Endothelial cell of umbilical vein (primary cell): Measurements from ENCODE around the gene ATRNL1. TPM values are rescaled to one million over a fixed set of nuclear protein-coding genes. Genes with fewer than 3 reads are reported as not detected.
A peak's percentile ranks its signal among the peaks of the same experiment; 100 is the strongest.

Experiments
- BruUV-seq: library from RNA; stranded (reverse); fragments of 400-500 nt; replicated peaks from 2 replicates; lab custom pipeline; 2021; lab: Mats Ljungman, UMichigan
- CTCF ChIA-PET: fragments of 300-600, 350-600 bp; sonication (Branson Sonifier 250); formaldehyde crosslinking; loops from one replicate; lab custom pipeline; 2021; ENCODE audit warnings: antibody characterized with exemption, inconsistent platforms; lab: Charles Lee
- POLR2A ChIA-PET: fragments of 300-600, 350-600 bp; sonication (Branson Sonifier 250); formaldehyde crosslinking; loops from one replicate; lab custom pipeline; 2021; ENCODE audit warnings: antibody characterized with exemption, inconsistent platforms; lab: Charles Lee
- DNase-seq: peaks from one replicate; pipeline ENCODE4 v3.0.0-alpha.2; 2011; ENCODE audit warnings: low read depth, low spot score
- FAIRE-seq: peaks from 2 replicates; lab custom pipeline; 2011; peaks lifted over from hg19 to GRCh38; lab: Jason Lieb, UNC
- H2AFZ ChIP-seq: 2 replicates; pipeline ENCODE4 v1.6.0; 2012; ENCODE audit warnings: low read depth, low read length, control low read depth, inconsistent platforms
- H3K27ac ChIP-seq: 2 replicates; pipeline ENCODE4 v1.5.1; 2011; ENCODE audit warnings: low read depth, mild to moderate bottlenecking, control low read depth, low read length, moderate library complexity; ENCODE audit not compliant: insufficient read depth
- H3K27me3 ChIP-seq, 2 experiments: 2 replicates each; pipeline versions ENCODE4 v1.6.0 to v1.6.1; 2011; ENCODE audit warnings: low read length in 2 of 2, mixed read lengths in 1 of 2; ENCODE audit not compliant: control insufficient read depth in 2 of 2, insufficient read depth in 2 of 2
- H3K36me3 ChIP-seq, 2 experiments: 2 replicates in 1 of 2; 3 replicates in 1 of 2; pipeline ENCODE4 v1.5.1; 2011; ENCODE audit warnings: low read length in 2 of 2, mild to moderate bottlenecking in 1 of 2, moderate library complexity in 1 of 2; ENCODE audit not compliant: control insufficient read depth in 2 of 2, insufficient read depth in 2 of 2; ENCODE audit errors: extremely low read depth in 1 of 2
- H3K4me1 ChIP-seq: 3 replicates; pipeline ENCODE4 v1.5.1; 2011; ENCODE audit warnings: mild to moderate bottlenecking, low read length; ENCODE audit not compliant: control insufficient read depth, insufficient read depth; ENCODE audit errors: extremely low read depth
- H3K4me2 ChIP-seq: 2 replicates; pipeline ENCODE4 v1.6.1; 2011; ENCODE audit warnings: low read length, control low read depth, mixed read lengths; ENCODE audit not compliant: insufficient read depth
- H3K4me3 ChIP-seq, 3 experiments: fragments of 200-600 bp in 1 of 3; sonication (generic), shearing (Covaris generic) in 1 of 3; replicated peaks in 1 of 3; 2 replicates each; pipeline ENCODE4 v1.5.1; 2011 to 2016; ENCODE audit warnings: control low read depth in 3 of 3, low read length in 3 of 3, mild to moderate bottlenecking in 2 of 3, inconsistent platforms in 1 of 3, low read depth in 1 of 3, moderate library complexity in 1 of 3; ENCODE audit not compliant: insufficient read depth in 1 of 3
- H3K79me2 ChIP-seq: 2 replicates; pipeline ENCODE4 v1.6.0; 2012; ENCODE audit warnings: low read length, inconsistent platforms; ENCODE audit not compliant: control insufficient read depth, insufficient read depth
- H3K9ac ChIP-seq: replicated peaks from 2 replicates; pipeline ENCODE3; 2011; ENCODE audit warnings: low read length, control low read depth; ENCODE audit not compliant: insufficient read depth; ENCODE audit errors: extremely low read depth
- H3K9me1 ChIP-seq: replicated peaks from 3 replicates; pipeline ENCODE4 v1.6.0; 2011; ENCODE audit warnings: mild to moderate bottlenecking, low read length; ENCODE audit not compliant: control insufficient read depth, insufficient read depth; ENCODE audit errors: extremely low read depth
- H3K9me3 ChIP-seq: replicated peaks from 2 replicates; pipeline ENCODE4 v1.5.1; 2012; ENCODE audit warnings: low read length, inconsistent platforms; ENCODE audit not compliant: control insufficient read depth, insufficient read depth
- H4K20me1 ChIP-seq: replicated peaks from 2 replicates; pipeline ENCODE3; 2011; ENCODE audit warnings: mild to moderate bottlenecking, low read length; ENCODE audit not compliant: control insufficient read depth, insufficient read depth; ENCODE audit errors: extremely low read depth
- EZH2 ChIP-seq: IDR thresholded peaks from 2 replicates; pipeline ENCODE4 v1.6.1; 2012; ENCODE audit warnings: borderline replicate concordance, low read depth, mild to moderate bottlenecking, moderate library complexity, low read length, inconsistent platforms; ENCODE audit not compliant: severe bottlenecking
- JUN ChIP-seq: IDR thresholded peaks from 2 replicates; pipeline ENCODE4 v1.6.1; 2011; ENCODE audit warnings: borderline replicate concordance, low read depth; ENCODE audit not compliant: insufficient read length, insufficient read depth
- MAX ChIP-seq: IDR thresholded peaks from 2 replicates; pipeline ENCODE4 v1.6.1; 2011; ENCODE audit not compliant: insufficient read depth, insufficient read length
- MYC ChIP-seq: IDR thresholded peaks from one replicate; pipeline ENCODE4 v1.6.1; 2011; ENCODE audit warnings: mild to moderate bottlenecking, low read depth, low read length
- POLR2A ChIP-seq: IDR thresholded peaks from 2 replicates; pipeline ENCODE4 v1.6.1; 2012; ENCODE audit warnings: low read depth, mild to moderate bottlenecking, control low read depth, low read length
- dilution Hi-C: fragments of 300-500 bp; cut with MboI; formaldehyde crosslinking; loops from one replicate; pipeline ENCODE4 v1.15.0; 2019; ENCODE audit warnings: low sequenced_read_pairs; ENCODE audit not compliant: extremely low pct_ligation_motif_present
- intact Hi-C: fragments of 100-400 bp; cut with micrococcal nuclease; formaldehyde crosslinking; loops from one replicate; pipeline ENCODE4 v1.10.0; 2022
- polyA plus RNA-seq, 4 experiments: library from polyadenylated mRNA; depleted of rRNA in 3 of 4; stranded (reverse) in 3 of 4; unstranded in 1 of 4; fragments of >200 nt; gene quantifications; 2 replicates each; pipeline versions ENCODE4 v1.2.1 to v1.2.3, GENCODE V29; 2011 to 2012; ENCODE audit warnings: missing spikeins in 1 of 4
- total RNA-seq: library from RNA; stranded (reverse); gene quantifications from 2 replicates; pipeline ENCODE4 v1.2.3, GENCODE V29; 2021

ATRNL1 gene
- total and polyA plus RNA-seq, 2 donors (not counting 3 experiments of a cell fraction or from before 2014, with no cell fraction given) = not detected

- Histone ChIP-seq H3K9me1 (no peaks in the 10 kb centered on the region), H3K4me3 (peak overlapping the region in 2 of 3 experiments; percentile 44 to 51), H3K4me1 (peaks cover 4% of the 10 kb centered on the region), H3K9ac (no peak overlapping the region), H3K79me2 (no peaks in the 10 kb centered on the region), H4K20me1 (no peaks in the 10 kb centered on the region), H3K27ac (no peak overlapping the region), H2AFZ (peak overlapping the region; percentile 82), H3K4me2 (peak overlapping the region; percentile 52), H3K9me3 (no peaks in the 10 kb centered on the region), H3K36me3 (no peaks in the 10 kb centered on the region), H3K27me3 (peaks cover 30 to 58% of the 10 kb centered on the region in 2 experiments)
- dilution Hi-C loops = no loop called here
- intact Hi-C loops = loop anchor here (2.0 to 10.0 kb wide), 2 partner anchors 107 to 215 kb away; no protein-coding TSS in a partner anchor
- TF ChIP-seq EZH2 (peak; percentile 48), POLR2A (no peak)
- DNase-seq (no peak), FAIRE-seq (no peak)
- ChIA-PET POLR2A (no interaction called here), CTCF (interaction anchor here (0.7 kb wide), 1 partner anchor 50 kb away, joined by 3 read pairs; no protein-coding TSS in a partner anchor)
- BruUV-seq = no TSS peak
Observed at GRCh38 chr10:115092258-115092554, 959 bp upstream of the ATRNL1 start.

- no peaks in the 10 kb centered on the region for H3K9me3 ChIP-seq
- H3K79me2 ChIP-seq = no peaks in the 10 kb centered on the region
- no peaks in the 10 kb centered on the region for H3K9me1 ChIP-seq
- H3K4me2 ChIP-seq = peak overlapping the region; percentile 52
- intact Hi-C loops = loop anchor here (2.0 to 10.0 kb wide), 2 partner anchors 108 to 216 kb away; no protein-coding TSS in a partner anchor
- H3K4me3 ChIP-seq = peak overlapping the region; percentile 48 to 53 (median 51)
- no peak overlapping the region for H3K27ac ChIP-seq
- no peaks in the 10 kb centered on the region for H4K20me1 ChIP-seq
- no peaks in the 10 kb centered on the region for H3K36me3 ChIP-seq
- H2AFZ ChIP-seq = peak overlapping the region; percentile 82
- H3K27me3 ChIP-seq = peaks cover 30 to 58% of the 10 kb centered on the region in 2 experiments
- peaks cover 4% of the 10 kb centered on the region for H3K4me1 ChIP-seq
- dilution Hi-C loops = no loop called here
- POLR2A ChIA-PET = no interaction called here
- BruUV-seq = no TSS peak
- FAIRE-seq (no peak), DNase-seq (peak; percentile 22)
- CTCF ChIA-PET = interaction anchor here (0.7 kb wide), 1 partner anchor 49 kb away, joined by 3 read pairs; no protein-coding TSS in a partner anchor
- TF ChIP-seq EZH2 (peak; percentile 68), MYC (no peak), JUN (no peak), MAX (no peak)
- no peak overlapping the region for H3K9ac ChIP-seq
Observed at GRCh38 chr10:115092555-115093285, 445 bp upstream of the ATRNL1 start.
